HL-60 (cell line): ENCODE results near the gene ZNF282.

ENCODE experiments used
- REST ChIP-seq: IDR thresholded peaks from 2 replicates; pipeline ENCODE4 v1.6.1; 2012; ENCODE audit warnings: low read depth; ENCODE audit not compliant: insufficient replicate concordance
- SPI1 ChIP-seq: IDR thresholded peaks from 2 replicates; pipeline ENCODE4 v1.6.1; 2012; ENCODE audit warnings: low read depth, mild to moderate bottlenecking, borderline replicate concordance
- TF ChIP-seq, protein P1 (sequence below): IDR thresholded peaks from one replicate; pipeline ENCODE4 v1.5.1; 2011; ENCODE audit warnings: low read length, control low read depth, inconsistent platforms; ENCODE audit not compliant: insufficient read depth

- TF ChIP-seq, protein P1, sequence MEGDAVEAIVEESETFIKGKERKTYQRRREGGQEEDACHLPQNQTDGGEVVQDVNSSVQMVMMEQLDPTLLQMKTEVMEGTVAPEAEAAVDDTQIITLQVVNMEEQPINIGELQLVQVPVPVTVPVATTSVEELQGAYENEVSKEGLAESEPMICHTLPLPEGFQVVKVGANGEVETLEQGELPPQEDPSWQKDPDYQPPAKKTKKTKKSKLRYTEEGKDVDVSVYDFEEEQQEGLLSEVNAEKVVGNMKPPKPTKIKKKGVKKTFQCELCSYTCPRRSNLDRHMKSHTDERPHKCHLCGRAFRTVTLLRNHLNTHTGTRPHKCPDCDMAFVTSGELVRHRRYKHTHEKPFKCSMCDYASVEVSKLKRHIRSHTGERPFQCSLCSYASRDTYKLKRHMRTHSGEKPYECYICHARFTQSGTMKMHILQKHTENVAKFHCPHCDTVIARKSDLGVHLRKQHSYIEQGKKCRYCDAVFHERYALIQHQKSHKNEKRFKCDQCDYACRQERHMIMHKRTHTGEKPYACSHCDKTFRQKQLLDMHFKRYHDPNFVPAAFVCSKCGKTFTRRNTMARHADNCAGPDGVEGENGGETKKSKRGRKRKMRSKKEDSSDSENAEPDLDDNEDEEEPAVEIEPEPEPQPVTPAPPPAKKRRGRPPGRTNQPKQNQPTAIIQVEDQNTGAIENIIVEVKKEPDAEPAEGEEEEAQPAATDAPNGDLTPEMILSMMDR, result peak; percentile 78
- TF ChIP-seq SPI1 (no peak), REST (no peak)
Measured at GRCh38 chr7:149209518-149210269, 14.3 kb downstream of the ZNF282 start.
